Measurements from ENCODE around the gene TNFRSF1A. TPM values are rescaled to one million over a fixed set of nuclear protein-coding genes. Genes with fewer than 3 reads are reported as not detected.

TNFRSF1A gene
- total and polyA plus RNA-seq, 2 of the 13 experiments (the other 11 are each of a cell fraction or from before 2014, with no cell fraction given) = 41.5 to 61.2 TPM

GRCh38 chr12:6294156-6295093 lies 47.5 kb downstream of the TNFRSF1A start (continued):
- TF ChIP-seq, protein P1, sequence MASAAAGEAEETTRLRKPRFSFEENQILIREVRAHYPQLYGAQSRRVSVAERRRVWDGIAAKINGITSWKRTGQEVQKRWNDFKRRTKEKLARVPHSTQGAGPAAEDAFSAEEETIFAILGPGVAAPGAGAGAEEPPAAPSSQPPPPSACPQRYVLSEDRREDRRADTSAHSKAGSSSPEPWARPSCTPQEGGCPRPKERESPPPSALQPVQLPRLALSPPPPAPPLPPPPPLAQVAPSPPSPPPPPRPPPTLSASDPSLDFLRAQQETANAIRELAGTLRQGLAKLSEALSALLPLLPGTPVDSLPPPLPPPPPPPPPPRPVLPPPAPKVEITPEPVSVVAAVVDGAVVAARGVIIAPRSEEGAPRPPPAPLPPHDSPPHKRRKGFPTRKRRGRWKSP (CRISPR knock-in tag; IDR thresholded peaks at IDR 0.05) = no peak
- TF ChIP-seq HNRNPH1 (optimal IDR thresholded peaks at IDR 0.05; ENCODE audit: low read depth, low read length) = no peak
- no peak for TF ChIP-seq FOXO4 (CRISPR knock-in tag; conservative IDR thresholded peaks at IDR 0.05)
- no peak for TF ChIP-seq BCL3 (CRISPR knock-in tag; IDR thresholded peaks at IDR 0.05)
- no peak for TF ChIP-seq PRPF4 (IDR thresholded peaks at IDR 0.05; ENCODE audit: low read depth, low read length, poor library complexity, severe bottlenecking)
- no peak for TF ChIP-seq ZNF276 (CRISPR knock-in tag; IDR thresholded peaks at IDR 0.05; ENCODE audit: low read depth)
- TF ChIP-seq, protein P2, sequence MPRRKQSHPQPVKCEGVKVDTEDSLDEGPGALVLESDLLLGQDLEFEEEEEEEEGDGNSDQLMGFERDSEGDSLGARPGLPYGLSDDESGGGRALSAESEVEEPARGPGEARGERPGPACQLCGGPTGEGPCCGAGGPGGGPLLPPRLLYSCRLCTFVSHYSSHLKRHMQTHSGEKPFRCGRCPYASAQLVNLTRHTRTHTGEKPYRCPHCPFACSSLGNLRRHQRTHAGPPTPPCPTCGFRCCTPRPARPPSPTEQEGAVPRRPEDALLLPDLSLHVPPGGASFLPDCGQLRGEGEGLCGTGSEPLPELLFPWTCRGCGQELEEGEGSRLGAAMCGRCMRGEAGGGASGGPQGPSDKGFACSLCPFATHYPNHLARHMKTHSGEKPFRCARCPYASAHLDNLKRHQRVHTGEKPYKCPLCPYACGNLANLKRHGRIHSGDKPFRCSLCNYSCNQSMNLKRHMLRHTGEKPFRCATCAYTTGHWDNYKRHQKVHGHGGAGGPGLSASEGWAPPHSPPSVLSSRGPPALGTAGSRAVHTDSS (CRISPR knock-in tag; conservative IDR thresholded peaks at IDR 0.05) = no peak
- no peak for TF ChIP-seq IKZF1 (IDR thresholded peaks at IDR 0.05)
- no peak for TF ChIP-seq ATM (IDR thresholded peaks at IDR 0.05; ENCODE audit: borderline replicate concordance)
- TF ChIP-seq RELA (CRISPR knock-in tag; IDR thresholded peaks at IDR 0.05) = no peak
- no peak for TF ChIP-seq ZNF629 (CRISPR knock-in tag; conservative IDR thresholded peaks at IDR 0.05)
- TF ChIP-seq NFATC3 (CRISPR knock-in tag; IDR thresholded peaks at IDR 0.05) = no peak
- TF ChIP-seq TEAD3 (CRISPR knock-in tag; optimal IDR thresholded peaks at IDR 0.05; ENCODE audit: borderline replicate concordance) = peak; percentile 15
- no peak for TF ChIP-seq KAT2B (IDR thresholded peaks at IDR 0.05; ENCODE audit: borderline replicate concordance, low read depth, low read length)
- TF ChIP-seq SOX13 (IDR thresholded peaks at IDR 0.05) = peak; percentile 19; the same call in 1 of the 2 replicates
- TF ChIP-seq SOX13 (CRISPR knock-in tag; conservative IDR thresholded peaks at IDR 0.05 in 1 of 2, IDR thresholded peaks at IDR 0.05 in 1 of 2) = peak; percentile 57 to 89; a peak in 2 of 4 replicates
- TF ChIP-seq GPN1 (CRISPR knock-in tag; IDR thresholded peaks at IDR 0.05; ENCODE audit: borderline replicate concordance) = no peak
- TF ChIP-seq ZNF180 (CRISPR knock-in tag; IDR thresholded peaks at IDR 0.05; ENCODE audit: borderline replicate concordance, low read depth) = no peak
- TF ChIP-seq ZNF235 (CRISPR knock-in tag; IDR thresholded peaks at IDR 0.05; ENCODE audit: borderline replicate concordance) = no peak
- TF ChIP-seq KMT2A (CRISPR knock-in tag; IDR thresholded peaks at IDR 0.05) = no peak
- no peak for TF ChIP-seq E2F1 (CRISPR knock-in tag; IDR thresholded peaks at IDR 0.05)
